Fibroblast of pulmonary artery (primary cell): Measurements from ENCODE around the gene KANK4.
"Not testable (repeated sequence)": the region's sequence is repeated elsewhere in the genome, so short reads cannot be mapped to it uniquely, and the experiment has no call there.

Source experiments
- DNase-seq: peaks from one replicate; pipeline ENCODE4 v3.0.0-alpha.2; 2010; ENCODE audit warnings: low read depth
- H3K4me3 ChIP-seq: replicated peaks from 2 replicates; pipeline ENCODE4 v1.5.1; 2011; ENCODE audit warnings: low read depth, mild to moderate bottlenecking, control low read depth, low read length, moderate library complexity
- CTCF ChIP-seq: IDR thresholded peaks from 2 replicates; pipeline ENCODE4 v1.5.1; 2011; ENCODE audit warnings: mild to moderate bottlenecking, control low read depth, low read length, inconsistent platforms; ENCODE audit errors: missing control alignments

The KANK4 gene

GRCh38 chr1:62260688-62261087, 58.5 kb downstream of the KANK4 start:
- TF ChIP-seq CTCF: no peak
- DNase-seq: no peak
- no peak overlapping the region for H3K4me3 ChIP-seq

GRCh38 chr1:62259551-62259950, 59.7 kb downstream of the KANK4 start:
- TF ChIP-seq CTCF: no peak
- H3K4me3 ChIP-seq: no peak overlapping the region
- no peak for DNase-seq

- no peak overlapping the region for H3K4me3 ChIP-seq
- no peak for DNase-seq
- no peak for TF ChIP-seq CTCF
Observed at GRCh38 chr1:62250126-62250726, 69.0 kb downstream of the KANK4 start.

GRCh38 chr1:62247391-62248168, 71.7 kb downstream of the KANK4 start:
- H3K4me3 ChIP-seq: no peak overlapping the region
- no peak for DNase-seq
- TF ChIP-seq CTCF: no peak

GRCh38 chr1:62245201-62245600, 74.0 kb downstream of the KANK4 start:
- no peak for TF ChIP-seq CTCF
- H3K4me3 ChIP-seq: no peak overlapping the region
- DNase-seq: no peak

GRCh38 chr1:62244380-62244779, 74.9 kb downstream of the KANK4 start:
- DNase-seq, H3K4me3 ChIP-seq: not testable (repeated sequence)

- DNase-seq: no peak
- no peak overlapping the region for H3K4me3 ChIP-seq
- no peak for TF ChIP-seq CTCF
Observed at GRCh38 chr1:62241371-62242131, 77.7 kb downstream of the KANK4 start.
